Activated CD8-positive, alpha-beta memory T cell treated with anti-CD3 and anti-CD28 coated beads for 24 hours (primary cell): Measurements from ENCODE around the gene CCT6A.
"Not testable (repeated sequence)": the region's sequence is repeated elsewhere in the genome, so short reads cannot be mapped to it uniquely, and the experiment has no call there.

Experiments
- DNase-seq: peaks from one replicate; pipeline ENCODE4 v3.0.0-alpha.2; 2020

Gene CCT6A

DNA sequence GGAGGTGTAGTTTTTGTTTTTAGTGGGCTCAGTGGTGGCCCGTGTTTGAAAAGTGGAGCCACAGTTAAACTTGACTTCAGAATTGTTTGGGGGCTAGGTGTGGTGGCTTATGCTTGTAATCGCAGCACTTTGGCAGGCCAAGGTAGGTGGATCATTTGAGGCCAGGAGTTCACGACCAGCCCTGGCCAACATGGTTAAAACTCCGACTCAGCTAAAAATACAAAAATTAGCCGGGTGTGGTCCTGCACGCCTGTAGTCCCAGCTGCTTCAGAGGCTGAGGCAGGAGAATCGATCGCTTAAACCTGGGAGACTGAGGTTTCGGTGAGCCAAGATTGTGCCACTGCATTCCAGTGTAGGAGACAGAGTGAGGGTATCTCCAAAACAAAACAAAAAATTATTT lies 1.8 kb downstream of the CCT6A start:
- no peak for DNase-seq

DNA sequence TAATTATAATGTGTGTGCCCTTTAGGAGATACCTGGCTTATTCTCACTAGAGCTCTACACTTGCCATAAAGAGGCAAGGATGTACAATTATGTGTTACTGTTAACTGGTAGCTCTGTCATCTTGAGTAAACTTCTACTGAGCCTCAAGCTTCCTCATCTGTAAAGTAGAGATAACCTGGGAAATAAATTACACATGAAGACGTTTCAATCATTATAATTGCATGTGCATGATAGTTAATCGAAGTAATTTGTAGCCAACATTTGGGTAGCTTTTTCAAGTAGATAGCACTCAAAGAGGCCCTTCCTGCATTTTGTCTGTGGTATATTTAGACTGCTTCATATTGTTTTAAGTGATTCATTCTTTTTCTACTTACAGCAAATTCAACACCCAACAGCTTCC lies 2.4 kb downstream of the CCT6A start:
- DNase-seq, result no peak

DNA sequence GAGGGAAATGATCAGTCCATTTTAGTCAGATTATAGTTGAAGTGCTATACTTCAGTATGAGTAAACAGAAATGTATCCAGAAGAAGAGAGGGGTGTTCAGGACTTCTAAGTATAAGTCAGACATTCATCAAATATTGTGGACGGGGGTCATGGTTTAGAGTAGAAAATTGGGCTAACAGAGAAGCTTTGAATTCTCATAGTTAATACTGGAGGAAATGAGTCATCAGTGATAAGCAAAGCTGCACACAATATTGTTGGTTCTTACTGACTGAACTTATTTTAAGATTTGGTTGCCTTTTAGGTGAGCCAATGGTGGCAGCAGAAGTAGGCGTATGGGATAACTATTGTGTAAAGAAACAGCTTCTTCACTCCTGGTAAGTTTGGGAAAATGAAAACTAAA lies 10.8 kb downstream of the CCT6A start:
- DNase-seq, result no peak

DNA sequence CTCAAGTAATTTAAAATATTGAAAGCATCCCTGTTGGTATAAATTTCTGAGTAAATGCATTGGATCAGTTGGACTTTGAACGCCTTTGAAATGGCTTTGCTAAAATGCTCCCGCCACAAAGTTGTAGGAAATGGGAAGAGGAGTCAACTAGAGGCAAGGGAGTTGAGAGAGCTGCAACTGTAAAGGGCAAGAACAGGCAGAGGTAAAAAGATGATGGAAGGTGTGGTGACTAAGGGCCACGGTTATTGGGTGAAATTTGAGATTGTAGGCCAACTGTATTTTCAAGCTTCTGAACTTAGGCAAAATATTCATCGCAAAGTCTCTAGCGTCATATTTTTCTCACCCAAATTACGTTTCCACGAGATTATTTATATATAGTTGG lies 11.9 kb downstream of the CCT6A start:
- DNase-seq, result no peak

DNA sequence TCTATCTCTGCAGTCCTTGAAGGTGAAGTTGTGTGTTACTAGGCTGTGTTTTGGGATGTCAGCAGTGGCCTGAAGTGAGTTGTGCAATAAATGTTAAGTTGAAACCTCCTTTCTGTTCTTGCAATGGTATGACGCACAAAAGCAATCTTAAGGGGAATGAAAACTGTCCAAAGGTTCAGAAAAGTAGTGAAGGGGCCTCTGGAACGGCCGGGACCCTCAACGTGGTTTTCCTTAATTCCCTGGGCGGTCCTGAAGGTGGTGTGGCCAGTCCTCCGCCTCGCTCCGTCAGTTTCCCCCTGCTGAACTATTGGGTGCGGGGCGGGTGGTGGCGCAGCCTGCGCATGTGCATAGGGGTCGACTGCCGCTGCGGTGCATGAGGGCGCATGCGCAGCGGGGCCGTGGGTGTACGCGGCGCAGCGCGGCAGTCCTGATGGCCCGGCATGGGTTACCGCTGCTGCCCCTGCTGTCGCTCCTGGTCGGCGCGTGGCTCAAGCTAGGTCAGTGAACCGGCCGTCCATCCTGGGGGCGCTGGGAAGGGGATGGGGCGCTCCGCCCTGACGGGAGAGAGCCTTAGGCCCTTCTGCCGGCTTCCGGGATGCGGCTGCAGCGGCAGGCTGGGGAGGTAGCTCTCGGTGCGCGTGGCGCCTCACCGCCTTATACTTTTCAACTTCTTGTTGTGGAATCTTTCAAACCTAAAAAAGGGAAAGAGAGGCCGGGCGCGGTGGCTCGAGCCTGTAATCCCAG lies 12.5 kb downstream of the CCT6A start, which contains the start of gene SUMF2:
Gene SUMF2, plus strand, starts transcription at position 405 of the 744 bp plus-strand sequence. Its CDS starts 26 bp downstream, at position 431.
- peak; percentile 97 for DNase-seq

DNA sequence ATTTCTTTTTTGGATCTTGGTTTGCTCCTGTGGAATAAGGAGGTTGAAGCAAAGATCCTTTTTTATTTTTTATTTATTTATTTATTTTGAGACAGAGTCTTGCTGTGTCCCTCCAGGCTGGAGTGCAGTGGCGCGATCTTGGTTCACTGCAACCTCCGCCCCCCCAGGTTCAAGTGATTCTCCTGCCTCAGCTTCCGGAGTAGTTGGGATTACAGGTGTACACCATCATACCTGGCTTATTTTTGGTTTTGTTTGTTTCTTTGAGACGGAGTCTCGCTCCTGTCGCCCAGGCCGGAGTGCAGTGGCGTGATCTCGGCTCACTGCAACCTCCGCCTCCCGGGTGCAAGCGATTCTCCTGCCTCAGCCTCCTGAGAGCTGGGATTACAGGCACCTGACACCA lies 14.8 kb downstream of the CCT6A start:
- not testable (repeated sequence) for DNase-seq

DNA sequence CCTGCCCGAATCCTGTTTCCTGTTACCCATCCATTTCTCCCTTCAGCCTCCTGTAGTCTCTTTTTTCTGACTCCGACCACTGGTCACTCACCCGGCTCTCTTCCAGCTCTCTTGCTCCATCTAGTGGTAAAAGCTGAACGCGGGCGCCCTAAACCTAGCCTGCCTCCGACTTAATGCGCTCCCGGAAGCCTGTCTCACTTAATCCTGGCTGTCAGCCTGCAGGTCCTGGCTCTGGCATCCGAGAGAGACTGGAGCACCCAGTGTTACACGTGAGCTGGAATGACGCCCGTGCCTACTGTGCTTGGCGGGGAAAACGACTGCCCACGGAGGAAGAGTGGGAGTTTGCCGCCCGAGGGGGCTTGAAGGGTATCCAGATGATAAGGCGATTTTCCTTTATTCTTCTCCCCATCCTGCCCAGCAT lies 22.8 kb downstream of the CCT6A start:
- peak; percentile 86 for DNase-seq

DNA sequence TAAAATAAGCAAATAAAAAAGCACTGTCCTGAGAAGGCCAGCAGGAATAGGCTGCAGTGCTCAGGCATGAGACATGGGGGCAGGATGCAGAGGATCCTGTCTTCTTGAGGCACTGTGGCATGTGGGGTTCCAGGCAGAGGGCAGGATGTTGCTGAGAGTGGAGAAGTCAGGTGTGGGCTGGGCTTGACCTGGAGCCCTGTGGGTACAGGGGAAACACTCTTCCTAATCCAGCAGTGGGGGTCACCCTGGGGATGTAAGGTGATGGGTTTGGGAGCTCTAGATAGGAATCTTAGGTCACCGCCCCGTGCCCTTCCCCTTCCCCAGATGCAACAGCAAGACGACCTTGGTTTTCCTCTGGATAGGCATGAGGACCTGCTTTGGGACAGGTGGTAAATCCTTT lies 26.1 kb downstream of the CCT6A start:
- no peak for DNase-seq

DNA sequence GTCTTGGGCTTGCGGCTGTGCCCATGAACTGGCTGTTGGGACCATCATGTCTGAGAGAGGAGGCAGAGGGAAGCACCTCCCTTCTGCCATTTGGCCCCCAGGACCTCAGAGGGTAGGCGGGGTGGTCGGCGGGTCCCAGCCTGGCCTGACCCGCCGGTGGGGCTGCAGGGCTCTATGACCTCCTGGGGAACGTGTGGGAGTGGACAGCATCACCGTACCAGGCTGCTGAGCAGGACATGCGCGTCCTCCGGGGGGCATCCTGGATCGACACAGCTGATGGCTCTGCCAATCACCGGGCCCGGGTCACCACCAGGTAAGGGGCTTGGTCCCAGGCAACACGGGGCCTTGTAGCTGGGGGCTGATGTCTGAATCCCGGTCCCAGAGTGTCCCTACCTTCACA lies 26.6 kb downstream of the CCT6A start:
- no peak for DNase-seq

DNA sequence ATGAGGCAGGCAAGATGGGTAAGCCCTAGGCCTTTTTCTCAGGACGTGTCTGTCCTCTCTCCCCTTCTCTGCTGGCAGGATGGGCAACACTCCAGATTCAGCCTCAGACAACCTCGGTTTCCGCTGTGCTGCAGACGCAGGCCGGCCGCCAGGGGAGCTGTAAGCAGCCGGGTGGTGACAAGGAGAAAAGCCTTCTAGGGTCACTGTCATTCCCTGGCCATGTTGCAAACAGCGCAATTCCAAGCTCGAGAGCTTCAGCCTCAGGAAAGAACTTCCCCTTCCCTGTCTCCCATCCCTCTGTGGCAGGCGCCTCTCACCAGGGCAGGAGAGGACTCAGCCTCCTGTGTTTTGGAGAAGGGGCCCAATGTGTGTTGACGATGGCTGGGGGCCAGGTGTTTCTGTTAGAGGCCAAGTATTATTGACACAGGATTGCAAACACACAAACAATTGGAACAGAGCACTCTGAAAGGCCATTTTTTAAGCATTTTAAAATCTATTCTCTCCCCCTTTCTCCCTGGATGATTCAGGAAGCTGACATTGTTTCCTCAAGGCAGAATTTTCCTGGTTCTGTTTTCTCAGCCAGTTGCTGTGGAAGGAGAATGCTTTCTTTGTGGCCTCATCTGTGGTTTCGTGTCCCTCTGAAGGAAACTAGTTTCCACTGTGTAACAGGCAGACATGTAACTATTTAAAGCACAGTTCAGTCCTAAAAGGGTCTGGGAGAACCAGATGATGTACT lies 28.1 kb downstream of the CCT6A start:
- DNase-seq, result no peak

DNA sequence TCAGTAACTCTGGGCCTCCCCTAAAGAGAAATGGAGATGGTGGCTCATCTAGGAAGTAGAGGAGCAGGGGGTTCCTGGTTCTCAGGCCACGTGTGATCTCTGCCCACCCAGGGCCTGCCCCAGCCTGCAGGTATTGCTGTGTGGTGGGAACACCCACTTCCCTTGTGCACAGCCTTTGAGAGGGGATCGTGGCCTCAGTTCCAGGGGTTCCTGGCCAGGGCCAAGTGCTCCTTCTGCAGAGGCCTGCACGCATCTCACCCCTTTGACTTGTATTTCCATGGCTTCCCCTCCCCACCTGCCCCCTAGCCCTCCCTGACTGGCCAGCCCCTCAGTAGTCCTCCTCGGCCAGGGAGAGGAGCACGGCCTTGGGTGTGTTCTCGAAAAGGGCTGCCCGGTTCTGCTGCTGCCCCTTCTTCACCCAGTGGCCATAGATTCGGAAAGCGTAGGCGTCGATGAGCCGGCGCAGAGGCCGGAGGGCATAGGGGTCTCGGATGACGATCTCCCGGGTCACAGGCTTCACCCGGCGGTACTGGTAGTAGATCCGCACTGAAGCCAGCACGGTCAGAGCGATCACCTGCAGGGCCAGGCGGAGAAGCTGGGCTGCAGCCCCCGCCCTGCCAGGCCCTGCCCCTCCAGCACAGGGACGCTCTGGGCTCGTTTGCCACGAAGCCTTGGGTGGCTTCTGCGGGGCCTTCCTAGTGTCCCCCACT lies 29.3 kb downstream of the CCT6A start:
- DNase-seq, result not testable (repeated sequence)

DNA sequence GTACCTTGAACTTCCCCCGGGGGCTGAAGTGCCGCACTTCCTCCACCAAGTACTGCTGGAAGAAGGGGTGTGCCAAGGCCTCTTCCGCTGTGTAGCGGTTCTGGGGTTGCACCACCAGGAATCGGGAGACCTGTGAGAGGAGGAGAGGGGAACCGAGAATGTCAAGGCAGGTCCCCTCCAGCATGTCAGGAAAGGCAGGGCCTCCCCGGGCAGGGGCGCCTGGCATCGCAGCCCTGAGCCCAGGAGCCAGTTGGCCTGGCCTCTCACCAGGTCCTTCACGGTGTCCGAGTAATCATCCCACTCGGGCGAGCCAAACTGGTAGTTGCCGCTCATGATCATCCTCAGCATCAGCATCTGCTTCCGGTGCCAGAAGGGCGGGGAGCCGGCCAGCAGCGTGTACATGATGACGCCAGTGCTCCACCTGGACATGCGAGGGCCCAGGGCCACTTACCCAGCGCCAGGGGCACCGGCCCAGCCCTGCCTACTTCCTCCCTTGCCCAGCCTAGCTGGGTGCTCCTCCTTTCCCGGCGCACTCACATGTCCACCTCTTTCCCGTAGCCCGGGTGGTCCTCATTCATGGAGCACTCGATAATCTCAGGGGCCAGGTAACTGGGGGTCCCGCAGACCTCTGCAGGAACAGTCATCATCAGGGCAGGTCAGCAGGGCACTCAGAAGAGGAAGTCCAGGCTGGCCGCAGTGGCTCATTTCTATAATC lies 30.2 kb downstream of the CCT6A start:
- no peak for DNase-seq

DNA sequence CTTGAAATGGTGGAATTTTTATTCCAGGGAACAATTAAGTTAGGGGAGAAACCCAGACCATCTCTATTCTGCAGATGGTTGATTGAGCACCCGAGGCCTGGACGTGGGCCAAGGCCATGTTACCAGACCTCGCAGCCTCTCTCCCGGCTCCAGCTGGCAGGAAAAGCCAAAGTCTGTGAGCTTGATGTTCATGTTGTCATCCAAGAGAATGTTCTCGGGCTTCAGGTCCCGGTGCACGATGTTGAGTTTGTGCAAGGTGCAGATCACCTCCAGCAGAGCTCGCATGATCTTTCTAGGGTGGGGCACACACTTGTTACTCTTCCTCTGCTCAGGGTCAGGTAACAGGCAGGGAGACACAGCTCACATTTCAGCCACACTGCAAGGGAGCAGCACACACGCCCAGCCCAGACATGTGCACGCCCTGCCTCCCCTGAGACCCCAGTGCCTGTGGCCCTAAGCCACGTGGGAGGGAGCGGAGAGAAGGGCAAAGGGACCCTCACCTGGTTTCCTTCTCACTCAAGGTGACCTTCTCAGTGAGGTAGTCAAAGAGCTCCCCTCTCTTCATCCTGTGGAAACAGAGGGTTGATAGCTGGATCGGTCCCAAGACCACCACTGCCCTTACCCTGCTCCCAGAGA lies 31.7 kb downstream of the CCT6A start:
- no peak for DNase-seq

DNA sequence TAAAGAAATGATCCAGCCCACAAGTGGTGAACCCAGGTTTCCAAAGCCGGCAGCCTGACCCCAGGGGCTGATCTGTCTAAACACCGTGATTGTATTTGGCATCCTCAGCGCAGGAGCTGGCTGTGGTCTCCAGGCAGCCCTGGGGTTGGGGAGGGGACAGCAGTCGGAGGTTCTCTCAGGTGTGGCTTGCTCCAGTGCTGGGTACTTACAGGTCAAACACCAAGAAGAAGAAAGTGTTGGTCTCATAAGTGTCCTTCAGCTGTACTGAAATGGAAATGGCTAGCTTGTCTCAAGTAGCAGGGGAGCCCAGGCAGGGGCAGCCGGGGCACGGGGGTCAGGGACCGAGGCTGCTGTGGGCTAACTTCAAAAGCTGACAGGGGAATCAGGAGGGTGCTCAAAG lies 35.2 kb downstream of the CCT6A start:
- DNase-seq, result no peak

DNA sequence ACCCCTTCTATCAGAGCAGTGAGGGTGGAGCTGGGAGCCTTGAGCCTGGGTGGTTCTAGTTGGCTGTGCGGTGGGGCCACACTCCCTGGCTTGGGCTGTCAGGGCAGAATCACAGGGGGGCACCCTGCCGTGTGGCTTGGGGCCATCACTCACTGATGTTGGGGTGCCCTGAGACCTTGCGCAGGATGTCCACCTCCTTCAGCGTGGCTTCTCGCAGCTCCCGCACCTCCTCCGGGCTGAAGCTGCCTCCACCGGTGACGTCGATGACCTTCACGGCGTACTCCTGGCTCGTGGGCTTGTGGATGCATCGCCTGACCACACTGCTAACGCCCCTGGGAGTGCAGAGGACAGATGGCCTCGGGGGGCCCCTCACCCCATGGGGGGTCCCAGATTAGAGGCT lies 35.9 kb downstream of the CCT6A start:
- DNase-seq, result no peak

DNA sequence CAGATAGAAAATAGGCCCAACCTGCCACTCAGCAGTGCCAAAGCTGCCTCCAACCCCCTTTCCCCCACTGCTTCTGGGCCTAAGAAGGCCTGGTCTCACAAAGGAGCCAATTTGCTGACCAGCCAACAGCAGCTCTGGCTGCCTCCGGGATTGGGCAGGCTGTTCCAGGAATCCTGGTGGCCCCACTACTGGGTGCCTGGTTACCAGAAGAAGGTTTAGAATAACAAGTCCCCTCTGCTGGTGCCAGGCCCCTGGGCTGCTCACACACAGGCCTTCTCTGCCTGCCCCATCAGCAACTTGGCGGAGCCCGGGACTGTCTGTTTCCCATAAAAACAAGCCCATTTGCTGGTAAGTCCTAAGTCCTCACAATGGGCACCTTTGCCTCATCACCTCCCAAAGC lies 40.0 kb downstream of the CCT6A start:
- DNase-seq, result no peak

DNA sequence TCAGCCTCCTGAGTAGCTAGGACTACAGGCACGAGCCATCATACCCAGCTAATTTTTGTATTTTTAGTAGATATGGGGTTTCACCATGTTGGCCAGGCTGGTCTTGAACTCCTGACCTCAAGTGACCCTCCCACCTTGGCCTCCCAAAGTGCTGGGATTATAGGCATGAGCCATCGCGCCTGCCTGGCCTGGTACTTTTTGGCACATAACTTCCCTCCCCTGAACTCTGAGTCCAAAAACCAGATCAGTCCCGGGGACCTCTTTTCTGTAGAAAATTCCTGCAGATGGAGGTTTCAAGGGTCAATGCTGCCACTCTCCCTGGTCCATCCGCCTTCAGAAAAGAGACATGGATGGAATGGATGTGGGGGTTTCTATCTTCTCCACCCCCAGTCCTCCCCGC lies 40.8 kb downstream of the CCT6A start:
- DNase-seq, result not testable (repeated sequence)

DNA sequence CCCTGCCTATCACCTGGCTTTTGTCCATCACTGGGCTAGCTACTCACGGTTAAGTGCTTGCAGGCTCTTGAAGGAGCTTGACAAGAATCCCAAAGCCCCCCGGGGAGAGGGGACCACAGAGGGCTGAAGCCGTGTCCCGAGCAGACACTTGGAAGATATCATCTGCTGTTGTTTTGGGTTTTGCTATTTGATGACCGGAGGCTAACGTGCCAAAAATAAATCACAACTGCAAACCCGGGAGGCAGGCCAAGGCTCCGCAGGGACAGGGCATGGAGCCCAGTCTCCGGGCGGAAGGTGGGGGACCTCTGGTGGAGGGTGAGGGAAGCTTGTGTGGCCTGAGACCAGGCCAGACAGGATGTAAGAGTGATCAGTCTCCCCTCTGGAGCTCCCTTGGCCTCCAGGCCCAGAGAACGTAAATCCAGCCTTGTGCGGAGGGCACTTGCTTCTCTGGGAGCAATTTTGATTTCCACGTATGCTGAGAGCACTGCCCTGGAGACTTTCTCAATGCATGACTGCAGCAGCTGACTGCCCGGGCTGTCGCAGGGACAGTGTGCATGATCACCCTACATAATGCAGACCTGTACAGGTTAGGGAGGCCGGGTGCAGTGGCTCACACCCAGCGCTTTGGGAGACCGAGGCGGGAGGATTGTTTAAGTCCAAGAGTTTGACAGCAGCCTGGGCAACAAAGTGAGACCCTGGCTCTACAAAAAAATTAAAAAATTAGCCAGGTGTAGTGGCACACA lies 41.4 kb downstream of the CCT6A start, which contains the start of gene PHKG1:
Gene PHKG1, minus strand, starts transcription at position 164 of the 743 bp plus-strand sequence. CDS start 4,011 bp downstream, outside the sequence.
- DNase-seq, result no peak

DNA sequence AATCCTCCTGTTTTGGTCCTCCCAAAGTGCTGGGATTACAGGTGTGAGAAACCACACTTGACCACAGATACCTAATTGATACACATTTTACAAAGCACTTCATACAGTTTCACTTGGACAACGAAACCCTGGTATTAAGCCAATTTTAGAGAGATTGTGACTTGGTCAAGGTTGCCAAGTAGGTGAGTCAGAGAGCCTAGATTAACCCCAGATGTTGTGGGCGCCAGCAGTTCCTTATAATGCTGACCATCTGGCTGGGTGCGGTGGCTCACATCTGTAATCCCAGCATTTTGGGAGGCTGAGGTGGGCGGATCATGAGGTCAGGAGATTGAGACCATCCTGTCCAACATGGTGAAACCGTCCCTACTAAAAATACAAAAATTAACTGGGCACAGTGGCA lies 46.1 kb downstream of the CCT6A start:
- DNase-seq, result no peak

DNA sequence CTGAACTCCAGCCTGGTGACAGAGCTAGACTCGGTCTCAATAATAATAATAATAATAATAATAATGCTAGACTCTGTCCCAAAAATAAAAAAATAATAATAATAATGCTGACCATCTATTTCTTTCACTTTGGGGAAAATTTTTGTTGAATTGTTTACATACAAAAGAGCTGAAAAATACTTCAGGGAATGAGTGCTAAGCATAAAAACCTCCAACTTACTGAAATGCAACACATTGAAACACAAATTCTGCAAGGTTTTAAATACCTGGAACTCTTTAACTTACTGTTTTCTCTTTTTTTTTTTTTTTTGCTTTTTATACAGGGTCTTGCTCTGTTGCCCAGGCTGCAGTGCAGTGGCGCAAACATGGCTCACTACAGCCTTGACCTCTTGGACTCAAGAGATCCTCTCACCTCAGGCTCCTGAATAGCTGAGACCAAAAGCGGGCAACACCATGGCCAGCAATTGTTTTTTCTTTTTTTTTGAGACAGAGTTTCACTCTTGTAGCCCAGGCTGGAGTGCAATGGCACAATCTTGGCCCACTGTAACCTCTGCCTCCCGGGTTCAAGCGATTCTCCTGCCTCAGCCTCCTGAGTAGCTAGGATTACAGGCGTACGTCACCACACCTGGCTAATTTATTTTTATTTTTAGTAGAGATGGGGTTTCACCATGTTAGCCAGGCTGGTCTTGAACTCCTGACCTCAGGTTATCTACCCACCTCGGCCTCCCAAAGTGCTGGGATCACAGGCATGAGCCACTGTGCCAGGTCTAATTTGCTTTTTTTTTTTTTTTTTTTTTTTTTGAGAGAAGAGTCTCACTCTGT lies 46.8 kb downstream of the CCT6A start:
- not testable (repeated sequence) for DNase-seq

DNA sequence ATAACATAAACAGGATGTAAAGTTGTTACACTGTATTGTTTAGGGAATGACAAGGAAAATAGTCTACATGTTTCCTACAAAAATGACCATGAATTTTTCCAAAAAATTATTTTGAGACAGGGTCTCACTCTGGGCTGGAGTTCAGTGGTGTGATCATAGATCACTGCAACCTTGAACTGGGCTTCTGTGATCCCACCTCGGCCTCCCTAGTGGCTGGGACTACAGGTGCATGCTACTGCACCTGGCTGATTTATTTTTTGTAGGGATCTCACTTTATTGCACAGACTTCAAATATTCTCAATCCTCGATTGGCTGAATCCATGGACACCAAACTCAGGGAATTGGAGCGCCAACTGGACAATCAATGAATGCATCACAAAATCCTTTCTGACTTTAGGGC lies 48.1 kb downstream of the CCT6A start:
- no peak for DNase-seq
